ENCODE results near the gene MPC2. TPM values are rescaled to one million over a fixed set of nuclear protein-coding genes. Genes with fewer than 3 reads are reported as not detected.

The MPC2 gene
- total and polyA plus RNA-seq, 2 of the 8 experiments (the other 6 are each of a cell fraction or from before 2014, with no cell fraction given): 18.6 to 40.9 TPM

DNA sequence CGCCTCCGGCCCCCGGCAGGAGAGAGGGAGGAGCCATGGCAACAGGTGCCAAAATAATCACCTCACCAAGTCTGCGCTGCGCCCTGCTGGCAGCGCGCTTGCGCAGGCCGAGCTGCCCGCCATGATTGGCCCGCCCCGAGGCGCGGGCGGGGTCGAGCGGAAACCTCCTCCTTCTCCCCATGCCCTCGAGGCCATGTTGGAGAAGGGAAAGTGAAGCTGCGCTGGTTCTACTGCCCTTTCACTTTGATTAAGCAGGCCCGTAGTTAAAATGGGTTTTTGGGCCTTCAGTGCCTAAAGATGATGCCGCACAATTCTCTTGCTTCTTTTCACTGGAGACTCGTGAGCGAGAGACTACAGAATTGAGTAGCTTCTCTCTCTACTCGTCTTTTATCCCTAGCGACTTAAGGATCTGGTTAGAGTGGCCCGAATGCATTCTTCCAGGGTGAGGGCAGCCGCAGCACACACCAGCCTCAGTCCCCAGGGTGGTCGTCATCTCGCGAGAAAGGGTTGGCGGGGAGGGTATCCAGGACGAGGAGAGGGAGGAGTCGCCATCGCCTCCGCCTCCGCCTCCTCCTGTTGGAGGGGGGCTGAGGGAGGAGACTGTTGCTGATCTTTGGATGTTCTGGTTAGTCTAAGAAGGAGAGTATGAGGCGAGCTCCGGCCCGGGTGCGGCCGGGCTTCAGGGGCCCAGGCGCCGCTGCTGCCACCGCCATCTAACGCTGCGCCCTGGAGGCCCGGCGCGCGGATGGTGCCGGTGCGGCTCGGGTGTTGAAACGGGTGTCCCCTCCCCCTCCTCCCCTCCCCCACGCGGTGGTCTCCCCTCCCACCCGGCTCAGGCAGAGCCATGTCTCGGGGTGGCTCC, 573 bp downstream of the MPC2 start, which contains the start of gene DCAF6 (continued):
- TF ChIP-seq RNF2 (IDR thresholded peaks at IDR 0.05; ENCODE audit: borderline replicate concordance, low read depth, low read length, missing control alignments, poor library complexity, severe bottlenecking): no peak
- no peak; the same call in 1 of the 2 replicates for TF ChIP-seq EGR1 (IDR thresholded peaks at IDR 0.05; ENCODE audit: borderline replicate concordance, low read depth, low read length)
- peak; percentile 92 to 94 for TF ChIP-seq POLR2A (IDR thresholded peaks at IDR 0.05; ENCODE audit: control extremely low read depth in 1 of 2, low read depth in 2 of 2, low read length in 2 of 2)
- TF ChIP-seq KDM1A (IDR thresholded peaks at IDR 0.05; ENCODE audit: borderline replicate concordance, low read length): 0 out of 2 replicates have a peak, but pooled peaks have one; percentile 22
- TF ChIP-seq NRF1 (IDR thresholded peaks at IDR 0.05; ENCODE audit: low read depth, low read length): peak; percentile 93
- peak; percentile 99 for TF ChIP-seq YY1 (IDR thresholded peaks at IDR 0.05; ENCODE audit: low read depth, low read length)
- no peak for TF ChIP-seq FOSL1 (IDR thresholded peaks at IDR 0.05; ENCODE audit: insufficient read depth, low read depth, low read length)
- no peak for TF ChIP-seq SIRT6 (IDR thresholded peaks at IDR 0.05; ENCODE audit: low read length)
- TF ChIP-seq, protein P1, sequence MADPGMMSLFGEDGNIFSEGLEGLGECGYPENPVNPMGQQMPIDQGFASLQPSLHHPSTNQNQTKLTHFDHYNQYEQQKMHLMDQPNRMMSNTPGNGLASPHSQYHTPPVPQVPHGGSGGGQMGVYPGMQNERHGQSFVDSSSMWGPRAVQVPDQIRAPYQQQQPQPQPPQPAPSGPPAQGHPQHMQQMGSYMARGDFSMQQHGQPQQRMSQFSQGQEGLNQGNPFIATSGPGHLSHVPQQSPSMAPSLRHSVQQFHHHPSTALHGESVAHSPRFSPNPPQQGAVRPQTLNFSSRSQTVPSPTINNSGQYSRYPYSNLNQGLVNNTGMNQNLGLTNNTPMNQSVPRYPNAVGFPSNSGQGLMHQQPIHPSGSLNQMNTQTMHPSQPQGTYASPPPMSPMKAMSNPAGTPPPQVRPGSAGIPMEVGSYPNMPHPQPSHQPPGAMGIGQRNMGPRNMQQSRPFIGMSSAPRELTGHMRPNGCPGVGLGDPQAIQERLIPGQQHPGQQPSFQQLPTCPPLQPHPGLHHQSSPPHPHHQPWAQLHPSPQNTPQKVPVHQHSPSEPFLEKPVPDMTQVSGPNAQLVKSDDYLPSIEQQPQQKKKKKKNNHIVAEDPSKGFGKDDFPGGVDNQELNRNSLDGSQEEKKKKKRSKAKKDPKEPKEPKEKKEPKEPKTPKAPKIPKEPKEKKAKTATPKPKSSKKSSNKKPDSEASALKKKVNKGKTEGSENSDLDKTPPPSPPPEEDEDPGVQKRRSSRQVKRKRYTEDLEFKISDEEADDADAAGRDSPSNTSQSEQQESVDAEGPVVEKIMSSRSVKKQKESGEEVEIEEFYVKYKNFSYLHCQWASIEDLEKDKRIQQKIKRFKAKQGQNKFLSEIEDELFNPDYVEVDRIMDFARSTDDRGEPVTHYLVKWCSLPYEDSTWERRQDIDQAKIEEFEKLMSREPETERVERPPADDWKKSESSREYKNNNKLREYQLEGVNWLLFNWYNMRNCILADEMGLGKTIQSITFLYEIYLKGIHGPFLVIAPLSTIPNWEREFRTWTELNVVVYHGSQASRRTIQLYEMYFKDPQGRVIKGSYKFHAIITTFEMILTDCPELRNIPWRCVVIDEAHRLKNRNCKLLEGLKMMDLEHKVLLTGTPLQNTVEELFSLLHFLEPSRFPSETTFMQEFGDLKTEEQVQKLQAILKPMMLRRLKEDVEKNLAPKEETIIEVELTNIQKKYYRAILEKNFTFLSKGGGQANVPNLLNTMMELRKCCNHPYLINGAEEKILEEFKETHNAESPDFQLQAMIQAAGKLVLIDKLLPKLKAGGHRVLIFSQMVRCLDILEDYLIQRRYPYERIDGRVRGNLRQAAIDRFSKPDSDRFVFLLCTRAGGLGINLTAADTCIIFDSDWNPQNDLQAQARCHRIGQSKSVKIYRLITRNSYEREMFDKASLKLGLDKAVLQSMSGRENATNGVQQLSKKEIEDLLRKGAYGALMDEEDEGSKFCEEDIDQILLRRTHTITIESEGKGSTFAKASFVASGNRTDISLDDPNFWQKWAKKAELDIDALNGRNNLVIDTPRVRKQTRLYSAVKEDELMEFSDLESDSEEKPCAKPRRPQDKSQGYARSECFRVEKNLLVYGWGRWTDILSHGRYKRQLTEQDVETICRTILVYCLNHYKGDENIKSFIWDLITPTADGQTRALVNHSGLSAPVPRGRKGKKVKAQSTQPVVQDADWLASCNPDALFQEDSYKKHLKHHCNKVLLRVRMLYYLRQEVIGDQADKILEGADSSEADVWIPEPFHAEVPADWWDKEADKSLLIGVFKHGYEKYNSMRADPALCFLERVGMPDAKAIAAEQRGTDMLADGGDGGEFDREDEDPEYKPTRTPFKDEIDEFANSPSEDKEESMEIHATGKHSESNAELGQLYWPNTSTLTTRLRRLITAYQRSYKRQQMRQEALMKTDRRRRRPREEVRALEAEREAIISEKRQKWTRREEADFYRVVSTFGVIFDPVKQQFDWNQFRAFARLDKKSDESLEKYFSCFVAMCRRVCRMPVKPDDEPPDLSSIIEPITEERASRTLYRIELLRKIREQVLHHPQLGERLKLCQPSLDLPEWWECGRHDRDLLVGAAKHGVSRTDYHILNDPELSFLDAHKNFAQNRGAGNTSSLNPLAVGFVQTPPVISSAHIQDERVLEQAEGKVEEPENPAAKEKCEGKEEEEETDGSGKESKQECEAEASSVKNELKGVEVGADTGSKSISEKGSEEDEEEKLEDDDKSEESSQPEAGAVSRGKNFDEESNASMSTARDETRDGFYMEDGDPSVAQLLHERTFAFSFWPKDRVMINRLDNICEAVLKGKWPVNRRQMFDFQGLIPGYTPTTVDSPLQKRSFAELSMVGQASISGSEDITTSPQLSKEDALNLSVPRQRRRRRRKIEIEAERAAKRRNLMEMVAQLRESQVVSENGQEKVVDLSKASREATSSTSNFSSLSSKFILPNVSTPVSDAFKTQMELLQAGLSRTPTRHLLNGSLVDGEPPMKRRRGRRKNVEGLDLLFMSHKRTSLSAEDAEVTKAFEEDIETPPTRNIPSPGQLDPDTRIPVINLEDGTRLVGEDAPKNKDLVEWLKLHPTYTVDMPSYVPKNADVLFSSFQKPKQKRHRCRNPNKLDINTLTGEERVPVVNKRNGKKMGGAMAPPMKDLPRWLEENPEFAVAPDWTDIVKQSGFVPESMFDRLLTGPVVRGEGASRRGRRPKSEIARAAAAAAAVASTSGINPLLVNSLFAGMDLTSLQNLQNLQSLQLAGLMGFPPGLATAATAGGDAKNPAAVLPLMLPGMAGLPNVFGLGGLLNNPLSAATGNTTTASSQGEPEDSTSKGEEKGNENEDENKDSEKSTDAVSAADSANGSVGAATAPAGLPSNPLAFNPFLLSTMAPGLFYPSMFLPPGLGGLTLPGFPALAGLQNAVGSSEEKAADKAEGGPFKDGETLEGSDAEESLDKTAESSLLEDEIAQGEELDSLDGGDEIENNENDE (IDR thresholded peaks at IDR 0.05; ENCODE audit: insufficient replicate concordance, low read length): peak; percentile 22
- TF ChIP-seq SIX5 (IDR thresholded peaks at IDR 0.05; ENCODE audit: low read depth, low read length): no peak
